KOPT-K1 (cell line): ENCODE data around the gene STRIP2.
A peak's percentile ranks its signal among the peaks of the same experiment; 100 is the strongest.

Experiments
- H3K27ac ChIP-seq: fragments of 200-600 bp; sonication (generic); 2 replicates; pipeline ENCODE4 v1.5.1; 2016; ENCODE audit warnings: antibody characterized with exemption, mild to moderate bottlenecking, low read depth, low read length; ENCODE audit not compliant: poor library complexity, severe bottlenecking
- H3K36me3 ChIP-seq: fragments of 200-600 bp; sonication (generic); 2 replicates; pipeline ENCODE4 v1.5.1; 2017; ENCODE audit warnings: antibody characterized with exemption, mild to moderate bottlenecking, low read length, moderate library complexity; ENCODE audit not compliant: insufficient read depth
- H3K9me3 ChIP-seq: fragments of 200-600 bp; sonication (generic); 2 replicates; pipeline ENCODE4 v1.5.1; 2017; ENCODE audit warnings: antibody characterized with exemption, low read length, mild to moderate bottlenecking; ENCODE audit not compliant: insufficient read depth, poor library complexity, severe bottlenecking

The STRIP2 gene, protein sequence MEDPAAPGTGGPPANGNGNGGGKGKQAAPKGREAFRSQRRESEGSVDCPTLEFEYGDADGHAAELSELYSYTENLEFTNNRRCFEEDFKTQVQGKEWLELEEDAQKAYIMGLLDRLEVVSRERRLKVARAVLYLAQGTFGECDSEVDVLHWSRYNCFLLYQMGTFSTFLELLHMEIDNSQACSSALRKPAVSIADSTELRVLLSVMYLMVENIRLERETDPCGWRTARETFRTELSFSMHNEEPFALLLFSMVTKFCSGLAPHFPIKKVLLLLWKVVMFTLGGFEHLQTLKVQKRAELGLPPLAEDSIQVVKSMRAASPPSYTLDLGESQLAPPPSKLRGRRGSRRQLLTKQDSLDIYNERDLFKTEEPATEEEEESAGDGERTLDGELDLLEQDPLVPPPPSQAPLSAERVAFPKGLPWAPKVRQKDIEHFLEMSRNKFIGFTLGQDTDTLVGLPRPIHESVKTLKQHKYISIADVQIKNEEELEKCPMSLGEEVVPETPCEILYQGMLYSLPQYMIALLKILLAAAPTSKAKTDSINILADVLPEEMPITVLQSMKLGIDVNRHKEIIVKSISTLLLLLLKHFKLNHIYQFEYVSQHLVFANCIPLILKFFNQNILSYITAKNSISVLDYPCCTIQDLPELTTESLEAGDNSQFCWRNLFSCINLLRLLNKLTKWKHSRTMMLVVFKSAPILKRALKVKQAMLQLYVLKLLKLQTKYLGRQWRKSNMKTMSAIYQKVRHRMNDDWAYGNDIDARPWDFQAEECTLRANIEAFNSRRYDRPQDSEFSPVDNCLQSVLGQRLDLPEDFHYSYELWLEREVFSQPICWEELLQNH

DNA sequence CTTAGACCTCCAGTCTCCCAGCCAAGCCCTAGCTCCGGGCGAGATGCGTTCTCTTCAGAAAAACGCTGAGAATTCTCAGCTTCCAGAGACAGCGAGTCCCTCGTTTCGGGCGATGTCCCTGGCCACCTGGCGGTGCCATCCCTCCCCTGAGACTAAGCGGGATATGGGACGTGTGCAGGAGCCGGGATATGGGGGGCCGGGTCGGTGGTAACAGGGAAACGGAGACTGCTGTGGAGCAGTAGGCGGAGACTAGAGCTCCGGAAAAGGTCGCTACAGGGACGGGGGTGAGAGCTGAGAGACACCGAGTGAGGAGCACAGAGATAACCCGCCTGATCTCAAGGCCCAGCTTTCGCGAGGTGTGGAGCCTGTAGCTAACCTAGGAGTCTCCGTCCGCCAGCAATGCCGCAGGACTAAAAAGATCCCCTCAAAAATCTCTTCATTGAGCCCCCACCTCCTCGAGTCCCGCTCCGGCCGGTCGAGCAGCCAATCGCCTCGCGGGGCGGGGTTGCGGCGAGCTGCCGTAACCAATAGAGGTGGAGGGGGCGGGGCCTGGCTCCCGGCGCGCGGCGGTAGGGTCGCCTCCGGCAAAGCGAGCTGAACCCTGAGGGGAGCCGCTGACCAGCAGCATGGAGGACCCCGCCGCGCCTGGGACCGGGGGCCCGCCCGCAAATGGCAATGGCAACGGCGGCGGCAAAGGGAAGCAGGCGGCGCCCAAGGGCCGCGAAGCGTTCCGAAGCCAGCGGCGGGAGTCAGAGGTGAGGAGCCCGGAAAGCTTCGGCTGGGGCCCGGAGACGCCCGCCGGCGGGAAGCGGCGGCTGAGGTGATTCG is at the start of gene STRIP2:
Gene STRIP2 (plus strand): TSS at position 586 of the 828 bp plus-strand sequence. CDS start 41 bp downstream, at position 627.
- Histone ChIP-seq H3K9me3 (no peaks in the 10 kb centered on the region), H3K27ac (peak within 1 kb of the TSS; percentile 25), H3K36me3 (no peaks in the 10 kb centered on the region)

DNA sequence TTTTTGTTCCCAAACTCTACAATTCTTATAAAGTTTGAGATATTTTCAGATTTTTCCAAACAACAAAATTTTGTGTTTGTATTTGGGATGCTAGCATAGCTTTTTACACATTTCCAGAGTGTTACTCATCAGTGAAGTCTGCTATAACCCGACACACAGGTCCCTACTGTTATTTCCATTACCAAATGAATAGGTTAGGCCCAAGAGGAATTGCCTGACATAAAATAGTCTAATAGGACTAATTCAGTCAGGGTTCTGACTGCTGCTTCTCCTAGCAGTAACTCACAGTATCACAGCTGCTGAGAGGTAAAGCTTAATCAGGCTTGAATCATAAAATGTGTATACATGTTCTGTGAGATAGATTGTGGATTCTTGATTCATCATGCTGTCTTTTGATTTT is 49.1 kb upstream of the STRIP2 start:
- H3K27ac ChIP-seq = no peak overlapping the region
- H3K36me3 ChIP-seq = 0 out of 2 replicates have a peak, but pooled peaks cover under 1% of the 10 kb centered on the region
- no peaks in the 10 kb centered on the region for H3K9me3 ChIP-seq

DNA sequence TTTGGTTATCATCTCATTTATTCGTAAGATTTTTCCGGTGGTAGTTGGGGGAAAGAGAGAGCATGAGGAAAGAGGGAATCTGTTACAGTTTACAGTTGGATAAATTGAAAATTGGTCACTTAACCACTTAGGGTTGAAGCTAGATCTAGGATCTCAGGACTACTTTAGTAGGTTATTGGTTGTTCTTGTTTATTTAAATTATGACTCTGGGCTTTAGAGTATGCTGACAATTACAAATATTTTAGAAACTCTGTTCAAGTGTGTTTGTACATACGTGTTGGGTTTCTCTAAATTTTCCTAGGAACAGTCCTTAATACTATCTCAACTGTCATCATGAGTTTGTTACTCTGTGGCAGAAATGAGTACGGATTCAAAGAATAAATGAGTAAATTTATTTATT is 48.6 kb upstream of the STRIP2 start:
- H3K36me3 ChIP-seq = peaks cover 5% of the 10 kb centered on the region; the same call in 1 of the 2 replicates
- H3K9me3 ChIP-seq = no peaks in the 10 kb centered on the region
- no peak overlapping the region for H3K27ac ChIP-seq

DNA sequence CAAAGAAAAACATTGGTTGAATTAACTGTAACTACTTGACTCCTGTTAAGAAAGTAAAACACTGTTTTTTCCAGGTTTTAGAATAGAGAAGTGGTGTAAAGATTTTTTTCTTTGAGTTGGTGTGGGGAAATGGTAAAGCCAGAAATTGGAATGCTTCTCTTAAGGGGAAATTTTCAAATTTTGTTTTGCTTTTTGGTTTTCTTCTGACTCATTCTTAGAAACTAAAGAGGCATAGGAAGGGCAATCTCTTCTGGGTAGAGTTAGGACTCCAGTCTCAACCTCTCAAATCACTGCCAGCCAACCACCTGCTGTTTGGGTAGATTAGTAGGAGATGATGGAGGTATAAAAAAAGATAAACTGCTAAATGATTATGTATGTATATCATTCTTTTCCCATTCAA is 47.7 kb upstream of the STRIP2 start:
- Histone ChIP-seq H3K36me3 (peaks cover 7% of the 10 kb centered on the region; the same call in 1 of the 2 replicates), H3K27ac (no peak overlapping the region), H3K9me3 (no peaks in the 10 kb centered on the region)

DNA sequence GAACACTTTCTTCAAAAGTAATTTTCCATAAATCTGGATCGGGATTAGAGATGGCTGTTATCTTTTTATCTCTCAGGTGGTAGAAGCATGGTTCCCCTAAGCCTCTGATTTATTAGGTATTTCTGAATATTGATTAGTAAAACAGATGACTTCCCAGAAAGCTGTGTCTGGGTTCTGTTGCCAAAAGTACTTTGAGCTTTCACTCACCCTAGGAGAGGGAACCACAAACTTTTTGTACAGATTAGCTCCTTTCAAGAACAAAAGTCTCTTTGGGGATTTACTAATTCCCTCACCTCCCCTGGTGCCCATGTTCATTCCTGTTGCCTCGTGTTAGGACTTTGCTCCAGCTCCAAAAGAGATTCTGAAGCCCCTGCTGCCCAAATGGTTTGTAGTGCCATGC is 46.7 kb upstream of the STRIP2 start:
- Histone ChIP-seq H3K9me3 (no peaks in the 10 kb centered on the region), H3K36me3 (peaks cover 7% of the 10 kb centered on the region; the same call in 1 of the 2 replicates), H3K27ac (no peak overlapping the region)

DNA sequence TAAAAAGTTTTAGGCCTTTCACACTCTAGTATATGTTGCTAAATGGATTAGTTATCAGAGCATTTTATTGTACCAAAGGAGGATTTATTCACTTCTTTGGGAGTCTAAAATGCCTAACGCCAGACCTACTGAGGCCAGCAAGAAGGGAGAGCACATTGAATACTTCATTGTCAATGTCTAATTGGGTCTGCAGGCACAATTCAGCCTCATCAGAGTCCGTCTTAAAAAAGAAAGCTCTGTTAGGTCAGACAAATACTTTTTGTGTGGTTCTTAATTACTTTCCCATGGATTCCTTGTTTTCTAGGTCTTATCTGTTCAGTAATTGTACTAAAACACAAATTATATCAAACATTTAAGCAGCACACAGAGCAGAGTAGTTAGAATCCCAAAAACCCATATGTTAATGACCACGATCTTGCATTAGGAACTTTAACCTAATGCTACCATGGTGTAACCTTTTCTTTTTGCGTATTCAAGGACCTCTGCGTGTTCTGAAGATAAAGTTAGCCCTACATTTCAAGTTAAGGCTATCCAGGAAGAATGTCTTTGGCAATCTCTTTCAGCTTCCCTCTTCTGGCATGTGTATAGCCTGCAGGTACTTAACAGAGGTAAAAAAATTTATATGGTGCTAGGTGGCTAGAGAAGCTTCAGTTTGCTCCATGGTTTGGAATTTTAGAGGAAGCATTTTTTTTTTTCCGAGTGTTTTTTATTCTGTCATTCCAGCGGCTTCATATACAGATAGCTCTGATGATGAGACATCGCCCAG is 45.7 kb upstream of the STRIP2 start:
- Histone ChIP-seq H3K27ac (no peak overlapping the region), H3K36me3 (peaks cover 7% of the 10 kb centered on the region; the same call in 1 of the 2 replicates)

DNA sequence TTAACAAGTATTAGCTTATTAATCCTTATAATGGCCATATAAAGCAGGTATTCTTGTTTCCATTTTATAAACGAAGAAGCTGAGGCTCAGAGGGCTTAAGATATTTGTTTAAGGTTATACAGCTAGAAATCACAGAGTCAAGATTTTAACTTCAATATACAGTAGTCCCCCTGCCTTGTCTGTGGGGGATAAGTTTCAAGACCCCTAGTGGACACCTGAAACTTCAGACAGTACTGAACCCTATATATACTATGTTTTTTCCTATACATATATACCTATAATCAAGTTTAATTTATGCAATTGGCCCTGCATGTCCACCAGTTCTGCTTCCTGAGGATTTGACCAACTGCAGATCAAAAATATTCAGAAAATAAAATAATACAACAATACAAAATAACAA is 44.4 kb upstream of the STRIP2 start:
- Histone ChIP-seq H3K9me3 (no peaks in the 10 kb centered on the region), H3K27ac (no peak overlapping the region), H3K36me3 (peaks cover 7% of the 10 kb centered on the region; the same call in 1 of the 2 replicates)

More for the DNA sequence above, 45.7 kb upstream of the STRIP2 start:
- H3K9me3 ChIP-seq = no peaks in the 10 kb centered on the region

DNA sequence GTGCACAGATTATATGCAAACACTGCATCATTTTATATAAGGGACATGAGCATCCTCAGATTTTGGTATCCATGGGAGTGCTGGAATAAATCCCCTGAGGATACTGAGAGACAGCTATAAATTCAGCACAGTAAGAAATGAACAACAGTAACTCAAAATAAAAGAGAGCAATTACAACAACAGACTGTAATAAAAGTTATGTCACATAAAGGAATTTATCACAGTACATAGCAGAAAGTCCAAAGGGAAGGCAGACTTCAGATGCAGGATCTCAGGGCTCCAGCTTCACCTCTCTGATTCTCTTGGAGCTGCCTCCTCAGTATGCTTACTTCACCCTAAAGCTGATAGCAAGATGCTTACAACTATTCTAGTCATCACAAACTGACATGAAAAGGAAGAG is 43.9 kb upstream of the STRIP2 start:
- Histone ChIP-seq H3K27ac (no peak overlapping the region), H3K36me3 (peaks cover 7% of the 10 kb centered on the region; the same call in 1 of the 2 replicates), H3K9me3 (no peaks in the 10 kb centered on the region)

DNA sequence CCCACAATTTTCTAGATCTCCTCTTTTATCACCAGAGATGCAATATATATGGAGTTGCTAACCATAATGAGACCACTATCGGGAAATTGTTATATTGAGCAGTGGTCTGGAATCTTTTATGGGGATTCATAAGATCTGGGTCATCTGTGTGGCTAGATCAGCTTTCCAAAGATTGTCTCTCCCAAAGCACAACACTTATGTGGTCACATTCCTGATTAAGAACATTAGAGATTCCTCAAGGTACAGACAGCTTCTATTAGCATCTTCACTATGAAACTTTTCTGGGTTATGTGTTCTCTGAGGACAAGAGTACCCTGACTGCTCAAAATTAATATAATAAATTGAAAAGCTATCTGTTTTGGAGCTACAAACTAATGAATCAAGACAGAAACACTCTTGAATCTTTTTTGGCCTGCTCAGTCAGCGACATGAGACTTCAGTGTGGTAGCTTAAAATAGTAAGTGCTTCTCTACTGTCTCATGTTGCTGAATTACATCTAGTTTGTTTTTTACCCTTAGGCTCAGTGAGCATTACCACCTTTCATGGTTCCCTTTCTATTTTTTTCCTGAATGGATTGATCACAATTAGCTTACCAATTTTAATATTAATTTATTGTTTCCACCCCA is 42.6 kb upstream of the STRIP2 start:
- H3K36me3 ChIP-seq = peaks cover 7% of the 10 kb centered on the region; the same call in 1 of the 2 replicates
- H3K9me3 ChIP-seq = no peaks in the 10 kb centered on the region
- no peak overlapping the region for H3K27ac ChIP-seq

DNA sequence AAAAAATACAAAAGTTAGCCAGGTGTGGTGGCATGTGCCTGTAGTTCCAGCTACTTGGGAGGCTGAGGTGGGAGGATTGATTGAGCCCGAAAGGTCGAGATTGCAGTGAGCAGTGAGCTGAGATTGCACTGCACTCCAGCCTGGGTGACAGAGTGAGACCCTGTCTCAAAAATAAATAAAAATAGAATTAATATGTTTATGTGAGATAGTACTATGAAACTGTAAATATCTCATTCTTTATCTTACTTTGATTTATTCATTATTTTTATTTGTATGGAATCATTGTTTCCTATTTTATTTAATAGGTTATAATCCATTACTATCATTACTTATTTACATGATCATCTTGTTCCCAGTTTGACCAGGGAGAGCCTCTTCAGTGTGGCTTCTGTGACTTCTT is 41.0 kb upstream of the STRIP2 start:
- H3K9me3 ChIP-seq = no peaks in the 10 kb centered on the region
- H3K36me3 ChIP-seq = peaks cover 7% of the 10 kb centered on the region; the same call in 1 of the 2 replicates
- H3K27ac ChIP-seq = no peak overlapping the region

DNA sequence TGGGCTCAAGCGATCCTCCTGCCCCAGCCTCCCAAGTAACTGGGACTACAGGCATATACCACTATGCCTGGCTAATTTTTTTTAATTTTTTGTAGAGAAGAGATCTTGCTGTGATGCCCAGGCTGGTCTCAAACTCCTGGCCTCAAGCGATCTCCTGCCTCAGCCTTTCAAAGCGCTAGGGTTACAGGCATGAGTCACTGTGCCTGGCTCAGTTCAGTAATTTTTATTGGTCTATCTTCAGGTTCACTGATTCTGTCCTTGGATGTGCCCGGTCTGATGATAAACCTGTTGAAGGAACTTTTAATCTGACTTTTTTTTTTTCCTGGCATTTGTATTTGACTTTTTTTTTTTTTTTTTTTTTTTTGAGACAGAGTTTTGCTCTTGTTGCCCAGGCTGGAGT is 40.1 kb upstream of the STRIP2 start:
- H3K36me3 ChIP-seq = peaks cover 7% of the 10 kb centered on the region; the same call in 1 of the 2 replicates

DNA sequence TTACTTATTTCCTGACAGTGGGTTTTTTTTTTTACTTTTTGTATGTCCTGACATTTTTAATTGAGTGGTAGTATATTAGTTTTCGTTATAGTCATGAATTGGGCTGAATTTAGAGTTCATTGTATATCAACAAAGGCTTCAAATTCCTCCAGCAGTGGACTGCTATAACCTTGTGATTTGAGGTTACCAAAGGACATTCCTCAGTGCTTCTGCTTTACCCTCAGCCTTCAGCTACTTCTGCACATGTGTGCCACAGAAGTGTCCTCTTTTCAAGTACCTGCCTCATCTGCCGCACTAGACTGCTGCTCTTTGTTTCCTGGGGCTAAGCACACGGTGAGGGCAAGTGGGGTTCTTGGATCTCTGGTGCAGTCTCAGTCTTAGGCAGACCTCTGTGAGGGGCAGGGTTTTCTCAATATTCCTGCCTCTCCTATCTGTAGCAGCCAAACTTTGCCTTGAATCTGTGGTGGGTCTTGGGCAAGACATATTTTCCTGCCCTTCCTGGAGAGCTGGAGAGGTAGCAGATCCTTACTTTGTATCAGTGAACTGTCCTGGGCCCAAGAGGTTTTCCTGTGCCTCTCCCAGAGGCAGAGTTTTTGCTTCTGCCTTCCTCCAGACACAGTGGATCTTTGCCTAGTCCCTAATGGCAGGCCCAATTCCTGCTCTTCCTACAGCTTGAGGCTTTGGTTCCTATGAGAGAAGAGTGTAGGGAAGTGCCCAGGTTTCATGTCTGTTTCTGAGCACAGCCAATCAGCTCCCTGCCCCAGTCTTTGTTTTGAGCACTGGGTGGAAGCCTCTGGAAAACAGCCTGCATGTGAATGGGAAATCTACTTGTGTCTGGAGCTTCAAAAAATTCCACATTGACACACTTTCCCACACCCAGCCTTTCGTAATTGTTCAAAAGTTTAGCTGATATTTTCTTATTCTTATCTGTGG is 39.0 kb upstream of the STRIP2 start:
- Histone ChIP-seq H3K9me3 (no peaks in the 10 kb centered on the region), H3K36me3 (peaks cover 8% of the 10 kb centered on the region; the same call in 1 of the 2 replicates), H3K27ac (no peak overlapping the region)

More for the DNA sequence above, 40.1 kb upstream of the STRIP2 start:
- Histone ChIP-seq H3K9me3 (no peaks in the 10 kb centered on the region), H3K27ac (no peak overlapping the region)
